Measurements from ENCODE around the gene GUCY1A1. TPM values are rescaled to one million over a fixed set of nuclear protein-coding genes. Genes with fewer than 3 reads are reported as not detected.

The GUCY1A1 gene
- total and polyA plus RNA-seq, 2 of the 4 experiments (the other 2 are of a cell fraction) = 0.19 to 0.54 TPM

DNA sequence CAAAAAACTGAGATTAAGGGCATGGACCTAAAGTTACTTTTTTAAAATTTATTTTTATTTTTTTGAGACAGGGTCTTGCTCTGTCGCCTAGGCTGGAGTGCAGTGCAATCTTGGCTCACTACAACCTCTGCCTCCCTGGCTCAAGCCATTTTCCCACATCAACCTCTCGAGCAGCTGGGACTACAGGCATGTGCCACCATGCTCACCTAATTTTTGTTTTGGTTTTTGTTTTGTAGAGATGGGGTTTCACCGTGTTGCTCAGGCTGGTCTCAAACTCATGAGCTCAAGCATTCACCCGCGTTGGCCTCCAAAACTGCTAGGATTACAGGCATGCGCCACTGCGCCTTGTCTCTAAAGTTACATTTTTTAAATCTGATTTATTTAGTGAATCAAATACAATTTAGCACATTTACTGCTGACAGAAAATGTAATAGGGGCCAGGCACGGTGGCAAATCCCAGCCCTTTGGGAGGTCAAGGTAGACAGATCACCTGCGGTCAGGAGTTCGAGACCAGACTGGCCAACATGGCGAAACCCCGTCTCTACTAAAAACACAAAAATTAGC, 38.3 kb downstream of the GUCY1A1 start:
- H3K4me1 ChIP-seq (ENCODE audit: control insufficient read depth, insufficient read depth, low read length) = 0 out of 2 replicates have a peak, but pooled peaks cover 1% of the 10 kb centered on the region
- ATAC-seq (ENCODE audit: low read depth) (no peak), DNase-seq (no peak)
- no peaks in the 10 kb centered on the region for H3K27me3 ChIP-seq (ENCODE audit: control insufficient read depth, insufficient read depth, low read length)
- H3K27ac ChIP-seq (ENCODE audit: insufficient read depth, low read length) = no peak overlapping the region
- H4K91ac ChIP-seq (ENCODE audit: insufficient read depth, low read depth, low read length) = no peak overlapping the region
- H3K18ac ChIP-seq (ENCODE audit: low read depth, low read length) = no peak overlapping the region
- WGBS, 2 experiments (ENCODE audit: extremely low coverage in 2 of 2, insufficient read length in 1 of 2) = 89% methylated on average over 5 of the region's 12 CpGs; no CpG with 5 or more reads in 1 of the 2 experiments
- intact Hi-C loops (cut with micrococcal nuclease) (no loop called here), dilution Hi-C loops (cut with HindIII; ENCODE audit: low sequenced_read_pairs, unreplicated experiment) (no loop called here), in situ Hi-C loops (cut with MboI; ENCODE audit: low sequenced_read_pairs) (no loop called here)
- H4K8ac ChIP-seq (ENCODE audit: low read depth in 2 of 2, low read length in 2 of 2) = no peak overlapping the region
- no peak overlapping the region for H3K4me2 ChIP-seq (ENCODE audit: low read depth, low read length)
- H3K14ac ChIP-seq (replicated peaks; ENCODE audit: low read depth, low read length) = no peak overlapping the region
- ChIA-PET CTCF (no interaction called here), POLR2A (ENCODE audit: unreplicated experiment) (no interaction called here)
- no peak overlapping the region for H2AK9ac ChIP-seq (replicated peaks; ENCODE audit: low read depth, low read length, poor library complexity)
- TF ChIP-seq, protein P1, sequence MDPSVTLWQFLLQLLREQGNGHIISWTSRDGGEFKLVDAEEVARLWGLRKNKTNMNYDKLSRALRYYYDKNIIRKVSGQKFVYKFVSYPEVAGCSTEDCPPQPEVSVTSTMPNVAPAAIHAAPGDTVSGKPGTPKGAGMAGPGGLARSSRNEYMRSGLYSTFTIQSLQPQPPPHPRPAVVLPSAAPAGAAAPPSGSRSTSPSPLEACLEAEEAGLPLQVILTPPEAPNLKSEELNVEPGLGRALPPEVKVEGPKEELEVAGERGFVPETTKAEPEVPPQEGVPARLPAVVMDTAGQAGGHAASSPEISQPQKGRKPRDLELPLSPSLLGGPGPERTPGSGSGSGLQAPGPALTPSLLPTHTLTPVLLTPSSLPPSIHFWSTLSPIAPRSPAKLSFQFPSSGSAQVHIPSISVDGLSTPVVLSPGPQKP (IDR thresholded peaks at IDR 0.05; ENCODE audit: borderline replicate concordance, low read depth, low read length) = no peak
- TF ChIP-seq RCOR1 (IDR thresholded peaks at IDR 0.05; ENCODE audit: insufficient replicate concordance, low read length) = no peak
- no peak for TF ChIP-seq MAZ (IDR thresholded peaks at IDR 0.05; ENCODE audit: borderline replicate concordance, low read depth, low read length)
- no peak for TF ChIP-seq MAFK (IDR thresholded peaks at IDR 0.05; ENCODE audit: low read depth, low read length)
- no peak for TF ChIP-seq MXI1 (IDR thresholded peaks at IDR 0.05; ENCODE audit: borderline replicate concordance, low read depth, low read length)
- no peak for TF ChIP-seq CHD1 (IDR thresholded peaks at IDR 0.05; ENCODE audit: low read depth, low read length)
- TF ChIP-seq, protein P2, sequence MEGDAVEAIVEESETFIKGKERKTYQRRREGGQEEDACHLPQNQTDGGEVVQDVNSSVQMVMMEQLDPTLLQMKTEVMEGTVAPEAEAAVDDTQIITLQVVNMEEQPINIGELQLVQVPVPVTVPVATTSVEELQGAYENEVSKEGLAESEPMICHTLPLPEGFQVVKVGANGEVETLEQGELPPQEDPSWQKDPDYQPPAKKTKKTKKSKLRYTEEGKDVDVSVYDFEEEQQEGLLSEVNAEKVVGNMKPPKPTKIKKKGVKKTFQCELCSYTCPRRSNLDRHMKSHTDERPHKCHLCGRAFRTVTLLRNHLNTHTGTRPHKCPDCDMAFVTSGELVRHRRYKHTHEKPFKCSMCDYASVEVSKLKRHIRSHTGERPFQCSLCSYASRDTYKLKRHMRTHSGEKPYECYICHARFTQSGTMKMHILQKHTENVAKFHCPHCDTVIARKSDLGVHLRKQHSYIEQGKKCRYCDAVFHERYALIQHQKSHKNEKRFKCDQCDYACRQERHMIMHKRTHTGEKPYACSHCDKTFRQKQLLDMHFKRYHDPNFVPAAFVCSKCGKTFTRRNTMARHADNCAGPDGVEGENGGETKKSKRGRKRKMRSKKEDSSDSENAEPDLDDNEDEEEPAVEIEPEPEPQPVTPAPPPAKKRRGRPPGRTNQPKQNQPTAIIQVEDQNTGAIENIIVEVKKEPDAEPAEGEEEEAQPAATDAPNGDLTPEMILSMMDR (conservative IDR thresholded peaks at IDR 0.05; ENCODE audit: low read depth, low read length) = no peak
- no peak for TF ChIP-seq RAD21 (IDR thresholded peaks at IDR 0.05; ENCODE audit: low read length)
- TF ChIP-seq BHLHE40 (IDR thresholded peaks at IDR 0.05; ENCODE audit: low read depth, low read length) = no peak
- no peak for TF ChIP-seq CEBPB (IDR thresholded peaks at IDR 0.05; ENCODE audit: low read depth, low read length)
- TF ChIP-seq RFX5 (IDR thresholded peaks at IDR 0.05; ENCODE audit: low read depth, low read length) = no peak
- TF ChIP-seq POLR2A (IDR thresholded peaks at IDR 0.05; ENCODE audit: low read depth, low read length) = no peak
- TF ChIP-seq, protein P3, sequence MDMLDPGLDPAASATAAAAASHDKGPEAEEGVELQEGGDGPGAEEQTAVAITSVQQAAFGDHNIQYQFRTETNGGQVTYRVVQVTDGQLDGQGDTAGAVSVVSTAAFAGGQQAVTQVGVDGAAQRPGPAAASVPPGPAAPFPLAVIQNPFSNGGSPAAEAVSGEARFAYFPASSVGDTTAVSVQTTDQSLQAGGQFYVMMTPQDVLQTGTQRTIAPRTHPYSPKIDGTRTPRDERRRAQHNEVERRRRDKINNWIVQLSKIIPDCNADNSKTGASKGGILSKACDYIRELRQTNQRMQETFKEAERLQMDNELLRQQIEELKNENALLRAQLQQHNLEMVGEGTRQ (IDR thresholded peaks at IDR 0.05; ENCODE audit: low read depth, low read length) = no peak
- TF ChIP-seq SMC3 (IDR thresholded peaks at IDR 0.05; ENCODE audit: low read depth, low read length) = no peak
- TF ChIP-seq FOS (IDR thresholded peaks at IDR 0.05; ENCODE audit: low read depth, low read length) = no peak
- no peak for TF ChIP-seq NFE2L2 (IDR thresholded peaks at IDR 0.05; ENCODE audit: low read depth, low read length)
- H2BK120ac ChIP-seq (ENCODE audit: low read depth, low read length) = no peak overlapping the region
- H4K5ac ChIP-seq (ENCODE audit: low read depth, low read length) = no peak overlapping the region
- no TSS peak for BruUV-seq (replicated peaks)
- H2BK5ac ChIP-seq (ENCODE audit: low read depth, low read length, poor library complexity, severe bottlenecking) = no peak overlapping the region
- H3K56ac ChIP-seq (ENCODE audit: extremely low read depth, insufficient read depth, low read length) = no peak overlapping the region
- no peaks in the 10 kb centered on the region for H3K9me1 ChIP-seq (ENCODE audit: insufficient read depth, low read length)
- H3K9me3 ChIP-seq (ENCODE audit: control insufficient read depth, insufficient read depth, low read length) = no peaks in the 10 kb centered on the region
- no peaks in the 10 kb centered on the region for H4K20me1 ChIP-seq (ENCODE audit: insufficient read depth, low read length)
- no peak overlapping the region for H3K4me3 ChIP-seq (ENCODE audit: insufficient read depth, low read depth, low read length)
- no peaks in the 10 kb centered on the region for H3K36me3 ChIP-seq (ENCODE audit: control insufficient read depth, insufficient read depth, low read length)
- no peak overlapping the region for H2AFZ ChIP-seq (replicated peaks; ENCODE audit: low read length, poor library complexity)
- H3K9ac ChIP-seq (ENCODE audit: low read depth, low read length) = no peak overlapping the region
- no peak overlapping the region for H2AK5ac ChIP-seq (ENCODE audit: low read depth, low read length)
- no peak overlapping the region for H3K4ac ChIP-seq (ENCODE audit: low read depth, low read length)
- no peak overlapping the region for H2BK15ac ChIP-seq (ENCODE audit: low read depth, low read length)
- H3K23ac ChIP-seq (ENCODE audit: low read depth, low read length) = no peak overlapping the region
- no peaks in the 10 kb centered on the region for H3K79me1 ChIP-seq (ENCODE audit: low read depth in 1 of 2, low read length in 2 of 2)
- no peak overlapping the region for H2BK20ac ChIP-seq (ENCODE audit: low read depth, low read length)
